SK-N-MC (cell line): ENCODE measurements around the gene TNRC6B.

Source experiments
- EZH2 ChIP-seq: fragments of 200-600 bp; sonication (generic); IDR thresholded peaks from one replicate; pipeline ENCODE4 v1.6.1; 2017; ENCODE audit warnings: antibody characterized with exemption
- FOXP2 ChIP-seq: optimal IDR thresholded peaks from 2 replicates; pipeline ENCODE3; 2011; ENCODE audit warnings: mild to moderate bottlenecking, moderate library complexity; ENCODE audit not compliant: insufficient read depth; ENCODE audit errors: extremely low read length, control extremely low read depth

DNA sequence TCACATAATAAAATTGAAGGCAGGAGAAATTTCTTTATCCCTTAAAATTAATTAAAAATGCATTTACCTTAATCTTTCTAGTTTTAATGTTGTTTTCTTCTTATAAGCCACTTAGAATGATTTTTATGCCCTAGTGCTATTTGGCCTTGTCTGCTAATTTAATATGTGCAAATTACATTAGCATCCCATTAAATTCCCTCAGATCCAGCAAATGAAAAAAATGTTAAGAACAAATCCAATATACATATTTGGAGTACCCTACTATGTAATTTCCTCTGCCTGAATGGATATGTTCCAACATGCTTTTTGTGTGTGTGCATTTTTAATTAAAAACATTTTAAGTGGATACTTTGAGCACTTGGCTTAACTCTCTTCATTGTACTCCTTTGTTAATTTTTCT, 56.9 kb downstream of the TNRC6B start:
- TF ChIP-seq FOXP2 (no peak), EZH2 (no peak)
